ENCODE data around the gene COA7.

Gene COA7

DNA sequence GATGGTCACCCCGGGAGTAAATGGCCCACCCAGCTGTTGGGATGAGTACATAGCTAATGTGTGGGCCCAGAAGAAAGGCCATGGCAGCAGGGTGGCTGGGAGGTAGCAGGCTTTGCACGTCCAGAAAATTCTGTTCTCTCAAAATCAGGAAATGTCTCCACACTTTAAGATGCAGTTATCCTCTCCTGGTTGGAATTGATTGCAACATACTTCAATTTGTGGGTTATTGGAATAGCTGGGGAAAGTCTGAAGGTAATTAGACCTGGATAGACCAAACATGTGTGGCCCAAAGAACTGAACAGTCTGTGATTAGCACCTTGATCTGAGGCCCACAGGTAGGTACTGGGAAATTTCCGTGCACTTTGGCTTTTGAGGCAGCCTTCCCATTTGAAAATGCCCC is 30.2 kb downstream of the COA7 start:
- DNase-seq, result no peak

DNA sequence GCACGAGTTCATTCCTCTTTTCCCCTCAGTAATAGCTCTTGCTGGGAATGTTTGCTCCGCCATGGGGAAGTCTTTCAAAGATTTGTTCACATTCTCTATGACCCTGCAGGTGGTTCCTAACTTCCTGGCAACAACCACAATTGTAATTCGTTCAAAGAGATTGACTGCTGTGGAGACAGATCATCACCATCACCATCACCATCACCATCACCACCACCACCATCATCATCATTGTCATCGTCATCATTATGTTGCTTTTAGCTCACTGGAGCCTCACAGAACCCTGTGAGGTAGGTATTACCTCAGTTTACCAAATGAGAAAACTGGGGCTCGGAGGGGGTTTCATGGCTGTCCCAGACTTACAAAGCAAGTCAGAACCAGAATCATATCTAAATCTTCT is 30.9 kb downstream of the COA7 start:
- no peak for DNase-seq

DNA sequence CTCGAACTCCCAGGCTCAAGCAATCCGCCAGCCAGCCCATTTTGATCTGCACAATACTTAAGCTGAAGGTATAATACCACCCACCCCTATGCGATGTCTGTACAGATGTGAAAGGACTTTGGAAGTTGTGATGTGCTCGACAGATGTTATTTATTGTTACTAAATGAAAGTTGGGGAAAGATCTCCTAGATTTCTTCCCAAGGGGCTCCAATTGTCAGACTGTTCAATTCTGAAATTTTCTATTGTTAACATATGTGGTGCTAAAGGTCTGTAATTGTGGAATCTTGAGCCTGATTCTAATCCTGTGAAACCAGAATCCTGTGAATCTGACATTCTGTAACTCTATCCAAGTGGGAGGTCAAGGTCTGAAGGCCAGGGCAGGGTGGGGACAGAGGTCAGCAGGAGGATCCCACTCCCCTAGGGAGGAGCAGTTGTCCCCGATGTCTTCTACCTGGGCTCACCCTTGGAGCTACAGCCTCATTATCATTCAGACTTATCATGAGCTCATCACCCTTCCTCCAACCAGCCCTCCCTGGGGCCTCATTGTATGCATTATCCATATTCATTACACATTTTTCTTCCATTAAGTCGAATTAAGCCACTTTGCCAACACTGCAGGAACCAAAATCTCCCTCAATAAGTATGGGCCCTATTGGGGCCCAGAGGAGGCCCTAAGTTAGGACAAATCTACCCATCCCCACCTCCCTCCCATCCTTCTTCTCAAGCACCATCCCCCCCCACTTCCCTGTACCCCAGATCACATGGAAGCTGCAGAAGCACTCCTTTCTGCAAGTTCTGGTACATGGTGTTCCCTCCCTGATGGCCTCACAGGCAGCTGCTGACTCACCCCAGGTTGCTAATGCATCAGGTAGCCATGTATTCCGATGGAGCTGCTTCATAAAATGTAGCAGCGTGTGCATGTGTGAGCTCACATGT is 32.9 kb downstream of the COA7 start:
- no peak for DNase-seq

DNA sequence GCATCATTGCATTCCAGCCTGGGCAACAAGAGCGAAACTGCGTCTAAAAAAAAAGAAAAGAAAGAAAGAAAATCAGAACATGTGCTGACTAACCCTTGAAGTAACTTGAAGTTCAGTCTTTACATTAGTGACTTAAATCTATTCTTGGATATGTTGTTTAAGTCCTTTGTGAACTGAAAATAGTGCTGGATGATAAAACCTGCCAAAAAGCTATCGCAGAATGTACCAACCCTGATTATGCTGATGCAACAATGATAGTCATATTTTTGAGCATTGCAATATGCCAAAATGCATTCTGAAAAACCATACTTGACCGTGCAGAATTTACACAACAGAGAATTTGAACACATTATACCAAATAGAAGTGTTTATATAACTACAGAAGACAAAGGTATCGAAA is 34.4 kb downstream of the COA7 start:
- DNase-seq, result no peak

DNA sequence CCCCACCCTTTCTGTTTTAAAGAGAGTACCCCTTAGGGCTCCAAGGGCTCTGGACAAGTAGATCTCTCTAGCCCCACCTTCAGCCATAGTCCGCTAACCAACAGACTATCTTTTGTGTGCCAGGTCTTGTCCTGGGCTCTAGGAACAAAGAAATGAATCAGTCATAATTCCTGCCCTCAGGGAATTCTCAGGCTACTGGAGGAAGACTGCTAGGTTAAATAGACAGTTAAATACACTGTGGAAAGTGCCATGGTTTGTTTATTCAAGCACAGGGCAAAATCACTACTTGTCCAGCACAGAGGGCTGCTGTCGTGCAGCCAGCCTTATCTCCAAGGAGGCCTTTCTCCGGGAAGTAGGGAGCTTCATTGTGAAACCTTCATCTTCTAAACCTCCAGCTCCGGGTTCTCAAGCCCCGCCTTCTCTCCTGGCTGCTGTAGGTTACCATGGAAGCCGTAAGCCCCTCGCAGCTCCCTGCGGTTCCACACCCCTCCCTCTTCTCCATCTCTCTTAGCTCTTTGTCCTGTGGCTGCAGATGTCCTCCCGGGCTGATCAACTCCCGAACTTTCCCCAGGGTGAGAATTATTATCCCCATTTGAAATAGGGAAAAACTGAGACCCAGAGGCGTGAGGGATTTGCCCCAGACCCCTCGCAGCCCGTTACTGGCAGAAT is 35.4 kb downstream of the COA7 start:
- no peak for DNase-seq

DNA sequence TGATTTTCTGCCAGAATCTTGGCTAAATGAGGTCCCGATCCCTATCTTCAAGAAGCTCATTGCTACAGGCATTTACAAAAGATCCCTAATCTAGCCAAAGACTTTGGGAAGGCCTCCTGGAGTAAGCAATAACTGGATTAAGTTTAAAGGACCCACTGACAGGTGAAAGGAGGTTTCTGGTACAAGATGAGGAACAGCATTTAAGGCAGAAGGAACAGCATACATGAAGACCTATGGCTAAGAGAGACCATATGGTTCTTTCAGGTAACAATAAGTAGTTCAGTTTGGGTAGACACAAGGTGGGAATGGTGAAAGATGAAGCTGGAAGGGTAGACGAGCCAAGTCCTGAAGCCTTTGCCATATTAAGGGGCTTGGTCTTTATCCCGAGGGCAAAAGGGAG is 37.3 kb downstream of the COA7 start:
- DNase-seq, result no peak

DNA sequence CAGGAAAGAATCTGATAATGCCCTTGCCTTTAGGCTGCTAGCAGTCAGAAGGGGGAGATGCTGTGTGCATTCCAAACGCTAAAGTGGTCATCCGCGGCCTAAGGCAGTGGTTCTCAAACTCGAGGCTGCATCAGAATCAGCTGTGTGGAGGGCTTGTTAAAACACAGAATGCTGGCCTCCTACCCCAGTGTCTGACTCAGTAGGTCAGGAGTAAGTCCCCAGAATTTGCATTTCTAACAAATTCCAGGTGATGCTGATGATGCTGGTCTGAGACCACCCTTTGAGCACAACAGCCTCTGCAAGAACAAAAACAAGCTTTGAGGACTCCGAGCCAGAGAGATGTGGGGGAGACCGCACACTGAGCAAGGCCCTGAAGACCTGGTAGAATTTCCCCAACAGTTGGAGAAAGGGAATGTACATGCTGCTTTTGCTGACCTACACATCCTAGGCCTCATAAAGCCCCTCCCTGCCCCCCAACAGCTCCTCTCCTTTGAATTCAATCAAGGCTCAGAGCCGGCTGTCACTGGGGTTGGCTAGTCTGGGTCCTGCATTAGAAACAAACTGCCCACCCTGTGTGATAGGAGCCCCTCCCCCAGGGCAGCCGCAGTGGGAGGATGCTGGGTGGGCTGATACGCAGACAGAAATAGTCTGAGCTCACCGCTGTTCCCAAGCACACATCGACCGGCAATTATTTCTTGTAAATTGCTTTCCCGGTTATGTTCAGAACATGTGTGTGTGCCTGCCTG is 38.1 kb downstream of the COA7 start:
- DNase-seq, result no peak

DNA sequence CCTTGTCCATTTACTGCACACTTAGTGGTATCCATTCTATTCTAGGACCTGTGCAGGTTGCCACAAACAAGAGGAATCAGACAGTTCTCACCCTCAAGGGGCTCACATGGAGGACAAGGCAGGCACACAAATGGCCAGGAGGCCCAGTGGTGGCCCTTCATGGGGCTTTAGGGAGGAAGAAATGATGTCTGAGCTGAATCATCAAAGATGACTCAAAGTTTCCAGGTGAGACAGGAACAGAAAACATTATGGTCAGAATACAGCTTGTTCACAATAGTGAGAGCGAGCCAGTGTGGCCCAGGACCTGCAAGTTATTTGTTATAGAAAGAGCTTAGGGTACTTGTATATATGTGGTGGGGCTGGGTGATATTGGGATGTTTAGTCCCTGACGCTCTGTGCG is 38.8 kb downstream of the COA7 start:
- DNase-seq, result peak; percentile 17

DNA sequence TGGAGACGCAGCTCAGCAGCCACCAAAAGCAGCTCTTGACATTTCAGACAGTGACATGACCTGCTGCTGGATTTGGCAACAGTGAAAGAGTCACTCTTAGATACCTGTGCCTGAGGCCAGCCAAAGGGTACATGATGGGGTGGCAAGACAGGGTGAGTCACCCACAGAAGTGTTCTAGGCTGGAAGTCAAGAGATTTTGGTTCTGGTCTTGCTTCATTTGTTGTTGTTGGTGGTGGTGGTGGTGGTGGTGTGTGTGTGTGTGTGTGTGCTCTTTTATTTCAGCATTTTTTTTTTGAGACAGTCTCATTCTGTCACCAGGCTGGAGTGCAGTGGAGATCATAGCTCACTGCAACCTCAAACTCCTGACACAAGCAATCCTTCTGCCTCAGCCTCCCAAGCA is 39.4 kb downstream of the COA7 start:
- DNase-seq, result peak; percentile 40

DNA sequence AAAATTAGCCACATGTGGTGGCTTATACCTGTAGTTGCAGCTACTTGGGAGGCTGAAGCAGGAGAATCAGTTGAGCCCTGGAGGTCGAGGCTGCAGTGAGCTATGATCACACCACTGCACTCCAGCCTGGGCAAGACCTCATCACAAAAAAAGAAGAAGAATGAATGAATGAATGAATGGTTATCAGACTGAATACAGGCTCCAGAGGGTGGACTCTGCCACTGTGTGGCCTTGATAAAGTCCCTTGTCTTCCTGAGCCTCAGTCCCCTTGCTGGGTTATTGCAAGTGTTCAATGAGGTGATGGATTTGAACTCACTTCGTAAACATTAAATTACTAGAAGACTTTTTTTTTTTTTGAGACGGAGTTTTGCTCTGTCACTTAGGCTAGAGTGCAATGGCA is 40.4 kb downstream of the COA7 start:
- no peak for DNase-seq

DNA sequence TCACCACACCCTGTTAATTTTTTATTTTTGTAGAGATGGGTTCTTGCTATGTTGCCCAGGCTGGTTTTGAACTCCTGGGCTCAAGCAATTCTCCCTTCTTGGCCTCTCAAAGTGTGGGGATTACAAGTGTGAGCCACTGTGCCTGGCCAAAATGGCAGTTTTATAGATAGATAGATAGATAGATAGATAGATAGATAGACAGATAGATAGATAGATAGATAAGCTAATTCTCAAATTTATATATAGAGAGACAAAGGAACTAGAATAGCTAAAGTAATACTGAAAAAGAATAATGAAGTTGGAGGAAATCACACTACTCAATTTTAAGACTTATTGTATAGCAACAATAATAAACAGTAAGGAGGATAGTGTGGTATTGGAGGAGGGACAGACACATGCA is 44.1 kb downstream of the COA7 start:
- DNase-seq, result no peak

DNA sequence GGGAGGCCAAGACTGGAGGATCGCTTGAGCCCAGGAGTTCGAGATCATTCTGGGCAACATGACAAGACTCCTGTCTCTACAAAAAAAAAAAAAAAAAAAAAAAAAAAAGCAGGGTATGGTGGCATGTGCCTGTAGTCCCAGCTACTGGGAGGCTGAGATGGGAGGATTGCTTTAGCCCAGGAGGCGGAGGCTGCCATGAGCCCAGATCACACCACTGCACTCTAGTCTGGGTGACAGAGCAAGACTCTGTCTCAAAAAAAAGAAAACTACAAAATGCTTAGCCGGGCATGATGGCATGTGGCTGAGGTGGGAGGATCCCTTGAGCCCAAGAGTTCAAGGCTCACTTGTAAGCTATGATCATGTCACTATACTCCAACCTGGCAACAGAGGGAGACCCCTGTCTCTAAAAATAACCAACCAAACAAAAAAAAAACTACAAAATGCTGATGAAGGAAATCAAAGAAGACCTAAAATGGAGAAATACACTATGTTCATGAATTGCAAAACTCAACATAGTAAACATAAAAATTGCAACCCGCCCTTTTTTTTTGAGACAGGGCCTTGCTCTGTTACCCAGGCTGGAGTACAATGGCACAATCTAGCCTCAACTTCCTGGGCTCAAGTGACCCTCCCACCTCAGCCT is 44.8 kb downstream of the COA7 start:
- DNase-seq, result no peak

DNA sequence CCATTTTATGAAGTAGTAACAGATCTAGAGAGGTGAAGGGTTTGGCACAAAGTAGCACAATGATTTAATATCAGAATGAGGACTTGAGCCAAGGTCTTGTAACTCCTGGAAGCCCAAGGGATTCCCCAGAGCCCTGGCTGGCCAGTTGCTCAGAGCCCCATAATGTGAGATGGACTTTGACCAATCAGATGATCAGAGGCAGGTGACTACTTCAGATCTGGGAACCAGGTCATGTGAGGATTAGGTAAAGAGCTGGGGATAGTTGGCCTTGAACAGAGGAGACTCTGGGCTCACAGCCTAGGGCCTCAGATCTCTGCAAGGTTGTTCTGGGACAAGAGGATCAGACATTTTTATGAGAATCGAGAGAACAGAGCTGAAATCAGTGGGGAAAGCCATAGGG is 46.2 kb downstream of the COA7 start:
- no peak for DNase-seq

DNA sequence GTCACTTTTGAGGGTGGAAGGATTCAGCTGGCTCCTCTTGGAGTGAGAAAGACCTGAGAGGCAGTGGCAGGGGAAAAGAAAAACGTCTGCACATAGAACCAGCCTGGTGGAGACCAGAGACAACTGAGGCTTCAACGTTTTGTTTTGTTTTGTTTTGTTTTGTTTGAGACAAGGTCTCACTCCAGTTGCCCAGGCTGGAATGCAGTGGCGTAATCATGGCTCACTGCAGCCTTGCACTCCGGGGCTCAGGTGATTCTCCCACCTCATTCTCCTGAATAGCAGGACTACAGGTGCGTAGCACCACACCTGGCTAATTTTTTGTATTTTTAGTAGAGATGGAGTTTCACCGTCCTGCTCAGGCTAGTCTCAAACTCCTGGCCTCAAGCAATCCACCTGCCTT is 52.9 kb downstream of the COA7 start:
- no peak for DNase-seq

DNA sequence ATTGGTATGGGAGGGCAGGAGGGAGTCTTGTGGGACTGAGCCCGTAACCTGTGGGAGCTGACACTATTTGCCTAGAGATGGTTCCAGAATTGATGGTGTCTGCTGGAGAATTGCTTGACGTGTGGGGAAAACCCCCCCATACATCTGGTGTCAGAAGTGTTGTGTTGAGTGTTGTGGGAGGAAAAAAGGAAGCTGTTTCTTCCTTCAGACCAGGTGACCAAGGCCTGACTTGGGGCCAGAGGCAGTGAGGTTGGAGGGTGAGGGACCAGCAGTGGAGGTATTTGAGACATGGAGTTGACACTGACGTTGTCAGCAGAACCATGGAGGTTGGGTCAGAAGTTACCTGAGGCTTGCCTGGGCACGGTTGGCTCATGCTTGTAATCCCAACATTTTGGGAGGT is 56.8 kb downstream of the COA7 start:
- no peak for DNase-seq

DNA sequence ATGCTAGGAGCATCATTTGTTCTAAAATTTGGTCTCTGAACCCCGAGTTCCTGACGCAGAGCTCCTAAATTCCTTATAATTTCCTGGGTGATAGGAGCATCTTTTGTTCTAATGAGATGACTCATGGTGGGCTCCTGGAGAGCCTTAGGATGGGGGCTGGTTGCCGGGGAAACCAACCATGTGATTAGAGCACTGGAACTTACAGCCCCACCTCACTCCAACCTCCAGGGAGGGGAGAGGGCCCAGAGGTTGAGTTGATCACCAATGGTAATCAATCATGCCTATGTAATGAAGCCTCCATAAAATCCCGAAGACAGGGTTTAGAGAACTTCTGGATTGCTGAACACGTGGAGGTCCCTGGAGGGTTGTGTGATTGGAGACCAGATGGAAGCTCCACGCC is 57.5 kb downstream of the COA7 start:
- DNase-seq, result no peak

DNA sequence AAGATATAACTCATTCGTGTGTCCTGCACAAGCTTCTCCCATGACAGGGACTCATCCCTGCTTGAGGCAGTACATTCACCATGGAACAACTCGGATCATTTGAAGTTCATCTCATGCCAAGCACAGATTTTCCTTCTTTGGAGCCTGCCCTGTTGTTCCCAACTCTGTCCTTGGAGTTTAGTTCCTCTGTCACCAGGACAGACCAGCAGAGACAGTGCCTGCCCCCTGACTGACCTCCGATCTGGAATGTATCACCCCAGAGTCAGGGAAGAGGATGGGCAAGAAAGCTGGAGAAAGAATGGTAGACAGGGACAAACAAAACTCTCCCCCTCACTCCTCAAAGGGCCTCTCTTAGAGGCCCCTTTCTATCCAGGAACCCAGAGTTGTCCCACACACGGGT is 60.2 kb downstream of the COA7 start:
- no peak for DNase-seq

DNA sequence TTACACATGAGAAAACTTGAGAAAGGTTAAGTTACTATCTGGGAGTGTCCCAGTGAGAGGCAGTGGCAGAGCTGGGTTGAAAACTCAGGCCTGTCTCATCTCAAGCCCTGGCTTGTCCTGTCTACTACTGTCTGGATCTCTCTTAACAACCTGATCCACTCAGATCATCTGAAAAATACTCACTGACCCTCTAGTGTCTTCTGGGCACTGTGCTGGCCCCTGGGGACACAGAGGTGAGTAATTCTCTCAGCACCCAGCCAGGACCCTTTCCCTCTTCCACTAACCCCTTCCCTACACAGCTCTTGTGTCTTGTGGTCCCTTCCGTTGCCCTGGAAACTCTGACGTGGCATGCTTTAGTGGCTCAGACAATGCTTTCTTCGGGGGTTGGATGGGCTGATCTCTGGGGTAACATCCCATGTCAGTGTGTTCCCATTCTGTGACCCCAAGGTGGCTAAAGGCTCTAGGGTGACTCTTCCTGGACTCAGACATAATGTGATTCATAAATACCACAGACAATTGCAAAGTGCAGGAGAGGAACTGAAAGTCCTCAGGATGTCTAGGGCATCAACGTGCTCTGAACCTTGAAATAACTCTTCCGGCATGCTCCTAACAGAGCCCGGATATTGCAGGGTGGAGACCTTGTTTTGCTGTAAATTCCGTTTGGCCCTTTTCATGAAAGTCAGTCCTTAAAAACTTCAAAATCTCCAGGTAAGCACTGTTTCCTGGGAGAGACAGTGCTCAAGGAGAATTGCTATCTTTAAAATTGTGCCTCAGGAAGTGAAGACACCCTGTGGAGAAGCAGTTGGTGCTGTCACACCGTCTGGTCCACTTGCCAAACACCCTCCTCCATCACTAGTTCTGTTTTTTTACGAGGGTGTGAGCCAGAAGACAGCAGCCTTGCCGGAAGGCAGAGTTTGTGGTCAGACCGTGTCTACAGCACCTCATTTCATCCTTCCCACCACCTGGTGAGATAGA is 61.1 kb downstream of the COA7 start:
- DNase-seq, result peak; percentile 79

DNA sequence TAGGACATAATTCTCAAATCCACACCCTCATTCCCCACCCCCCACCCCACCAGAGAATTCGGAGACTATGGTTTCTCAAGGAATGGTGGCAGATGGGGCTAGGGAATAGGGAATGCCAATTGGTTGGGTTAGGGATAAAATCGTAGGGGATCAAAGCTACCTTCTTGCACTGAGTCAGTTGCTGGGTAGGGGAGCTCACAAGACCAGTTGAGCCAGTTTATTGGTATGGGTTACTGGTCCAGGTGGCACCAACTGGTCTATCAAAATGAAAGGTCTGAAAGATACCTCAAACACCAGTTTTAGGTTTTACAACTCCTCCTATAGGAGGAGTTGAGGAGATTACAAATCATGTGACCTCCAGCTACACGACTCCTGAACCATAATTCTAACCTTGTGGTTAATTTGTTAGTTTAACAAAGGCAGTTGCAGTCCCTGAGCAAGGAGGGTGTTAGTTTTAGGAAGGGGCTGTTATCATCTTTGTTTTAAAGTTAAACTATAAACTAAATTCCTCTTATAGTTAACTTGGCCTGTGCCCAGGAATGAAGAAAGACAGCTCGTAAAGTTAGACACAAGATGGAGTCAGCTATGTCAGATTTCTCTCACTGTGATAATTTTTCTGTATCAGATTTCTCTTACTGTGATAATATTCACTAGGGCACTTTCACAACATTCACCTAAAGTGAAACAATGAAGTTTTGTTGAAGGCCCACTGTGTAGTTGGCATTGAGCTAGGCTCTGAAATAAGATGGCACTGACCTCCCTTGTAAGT is 62.6 kb downstream of the COA7 start:
- DNase-seq, result peak; percentile 14
